ENCODE data around the gene UCHL3.

UCHL3 gene

DNA sequence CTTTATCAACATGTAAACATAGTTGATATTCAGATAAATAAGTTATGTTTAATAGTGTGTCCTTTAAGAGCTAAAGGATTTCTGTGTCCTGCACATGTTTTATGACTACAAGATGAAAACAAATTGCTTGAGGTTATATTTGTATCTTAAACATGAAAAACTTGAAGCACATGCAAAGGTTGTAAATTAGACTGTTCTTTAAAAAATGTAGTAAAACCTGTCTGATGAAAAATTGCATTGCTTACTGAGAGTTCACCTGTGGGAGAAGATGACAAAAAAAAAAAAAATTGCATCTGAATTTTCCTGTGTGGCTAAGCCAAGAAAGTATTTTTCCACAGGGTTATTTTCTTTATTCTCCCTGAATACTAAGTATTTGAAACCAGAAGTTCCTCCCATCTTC, 60.9 kb downstream of the UCHL3 start:
- Histone ChIP-seq H3K4me1 (ENCODE audit: low read length) (no peaks in the 10 kb centered on the region), H3K79me2 (ENCODE audit: low read length) (no peaks in the 10 kb centered on the region), H3F3A (ENCODE audit: insufficient read depth, low read length) (no peaks in the 10 kb centered on the region), H3K9me3 (replicated peaks; ENCODE audit: insufficient read depth, low read length) (no peaks in the 10 kb centered on the region), H3K27ac (ENCODE audit: low read length) (no peak overlapping the region), H3K9me2 (replicated peaks; ENCODE audit: insufficient read depth, low read length) (no peaks in the 10 kb centered on the region), H4K20me1 (ENCODE audit: insufficient read depth, low read length) (no peaks in the 10 kb centered on the region), H3K36me3 (replicated peaks; ENCODE audit: insufficient read depth, low read length) (no peaks in the 10 kb centered on the region), H3K27me3 (replicated peaks; ENCODE audit: insufficient read depth, low read length) (no peaks in the 10 kb centered on the region), H2AFZ (ENCODE audit: low read length) (no peak overlapping the region), H3K9ac (ENCODE audit: low read length) (no peak overlapping the region), H3K4me2 (ENCODE audit: low read depth, low read length) (no peak overlapping the region), H3K4me3 (ENCODE audit: low read length) (no peak overlapping the region)
- TF ChIP-seq EZH2phosphoT487 (IDR thresholded peaks at IDR 0.05; ENCODE audit: low read length) (no peak), EZH2 (optimal IDR thresholded peaks at IDR 0.05; ENCODE audit: low read depth, low read length) (no peak)
- TF ChIP-seq, protein P1, sequence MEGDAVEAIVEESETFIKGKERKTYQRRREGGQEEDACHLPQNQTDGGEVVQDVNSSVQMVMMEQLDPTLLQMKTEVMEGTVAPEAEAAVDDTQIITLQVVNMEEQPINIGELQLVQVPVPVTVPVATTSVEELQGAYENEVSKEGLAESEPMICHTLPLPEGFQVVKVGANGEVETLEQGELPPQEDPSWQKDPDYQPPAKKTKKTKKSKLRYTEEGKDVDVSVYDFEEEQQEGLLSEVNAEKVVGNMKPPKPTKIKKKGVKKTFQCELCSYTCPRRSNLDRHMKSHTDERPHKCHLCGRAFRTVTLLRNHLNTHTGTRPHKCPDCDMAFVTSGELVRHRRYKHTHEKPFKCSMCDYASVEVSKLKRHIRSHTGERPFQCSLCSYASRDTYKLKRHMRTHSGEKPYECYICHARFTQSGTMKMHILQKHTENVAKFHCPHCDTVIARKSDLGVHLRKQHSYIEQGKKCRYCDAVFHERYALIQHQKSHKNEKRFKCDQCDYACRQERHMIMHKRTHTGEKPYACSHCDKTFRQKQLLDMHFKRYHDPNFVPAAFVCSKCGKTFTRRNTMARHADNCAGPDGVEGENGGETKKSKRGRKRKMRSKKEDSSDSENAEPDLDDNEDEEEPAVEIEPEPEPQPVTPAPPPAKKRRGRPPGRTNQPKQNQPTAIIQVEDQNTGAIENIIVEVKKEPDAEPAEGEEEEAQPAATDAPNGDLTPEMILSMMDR (IDR thresholded peaks at IDR 0.05; ENCODE audit: low read length): no peak
- no peak for DNase-seq

GRCh38 chr13:75612354-75612753, 62.8 kb downstream of the UCHL3 start:
- TF ChIP-seq, protein P1 (IDR thresholded peaks at IDR 0.05; ENCODE audit: low read length): no peak
- no peak for TF ChIP-seq EZH2 (optimal IDR thresholded peaks at IDR 0.05; ENCODE audit: low read depth, low read length)
- Histone ChIP-seq H3K36me3 (replicated peaks; ENCODE audit: insufficient read depth, low read length) (no peaks in the 10 kb centered on the region), H2AFZ (ENCODE audit: low read length) (no peak overlapping the region), H4K20me1 (ENCODE audit: insufficient read depth, low read length) (no peaks in the 10 kb centered on the region), H3K27me3 (replicated peaks; ENCODE audit: insufficient read depth, low read length) (no peaks in the 10 kb centered on the region), H3K9me3 (replicated peaks; ENCODE audit: insufficient read depth, low read length) (no peaks in the 10 kb centered on the region), H3K27ac (ENCODE audit: low read length) (no peak overlapping the region), H3F3A (ENCODE audit: insufficient read depth, low read length) (no peaks in the 10 kb centered on the region), H3K9me2 (replicated peaks; ENCODE audit: insufficient read depth, low read length) (no peaks in the 10 kb centered on the region), H3K9ac (ENCODE audit: low read length) (no peak overlapping the region), H3K79me2 (ENCODE audit: low read length) (no peaks in the 10 kb centered on the region), H3K4me2 (ENCODE audit: low read depth, low read length) (no peak overlapping the region), H3K4me3 (ENCODE audit: low read length) (no peak overlapping the region), H3K4me1 (ENCODE audit: low read length) (no peaks in the 10 kb centered on the region)
- no peak for DNase-seq

DNA sequence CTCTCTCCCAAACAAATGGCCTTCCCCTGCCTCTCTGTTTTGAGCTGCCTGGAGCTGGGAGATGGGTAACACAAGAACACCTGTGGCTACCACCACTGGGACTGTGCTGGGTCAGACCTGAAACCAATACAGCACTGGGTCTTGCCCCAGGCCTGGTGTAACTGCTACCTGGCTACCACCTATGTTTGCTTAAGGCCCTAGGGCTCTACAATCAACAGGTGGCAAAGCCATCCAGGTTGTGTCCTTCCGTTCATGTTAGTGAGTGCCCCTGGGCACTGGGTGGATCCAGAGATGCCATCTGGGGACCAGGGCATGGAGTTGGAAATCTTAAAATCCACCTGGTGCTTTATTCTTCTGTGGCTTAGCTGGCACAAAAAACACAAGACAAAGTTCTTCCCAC, 67.6 kb downstream of the UCHL3 start:
- Histone ChIP-seq H3K27ac (ENCODE audit: low read length) (no peak overlapping the region), H3K36me3 (replicated peaks; ENCODE audit: insufficient read depth, low read length) (no peaks in the 10 kb centered on the region), H3K4me2 (ENCODE audit: low read depth, low read length) (no peak overlapping the region), H2AFZ (ENCODE audit: low read length) (no peak overlapping the region), H3K4me1 (ENCODE audit: low read length) (no peaks in the 10 kb centered on the region), H3K9me2 (replicated peaks; ENCODE audit: insufficient read depth, low read length) (no peaks in the 10 kb centered on the region), H3K27me3 (replicated peaks; ENCODE audit: insufficient read depth, low read length) (no peaks in the 10 kb centered on the region), H3K9ac (ENCODE audit: low read length) (no peak overlapping the region), H3K79me2 (ENCODE audit: low read length) (no peaks in the 10 kb centered on the region), H3K4me3 (ENCODE audit: low read length) (no peak overlapping the region), H3F3A (ENCODE audit: insufficient read depth, low read length) (no peaks in the 10 kb centered on the region), H3K9me3 (replicated peaks; ENCODE audit: insufficient read depth, low read length) (no peaks in the 10 kb centered on the region), H4K20me1 (ENCODE audit: insufficient read depth, low read length) (no peaks in the 10 kb centered on the region)
- DNase-seq: no peak
- TF ChIP-seq EZH2 (optimal IDR thresholded peaks at IDR 0.05; ENCODE audit: low read depth, low read length): no peak
- TF ChIP-seq EZH2phosphoT487 (IDR thresholded peaks at IDR 0.05; ENCODE audit: low read length): no peak
- TF ChIP-seq, protein P1 (IDR thresholded peaks at IDR 0.05; ENCODE audit: low read length): no peak

Data from MM.1S (cell line).